HL-60/S4 treated with phorbol 12-myristate 13-acetate at 8.2 ng/mL for 4 days and 3 days (cell line): ENCODE measurements around the gene MS4A15.
"Not testable (repeated sequence)": the region's sequence is repeated elsewhere in the genome, so short reads cannot be mapped to it uniquely, and the experiment has no call there.

Source experiments
- in situ Hi-C: fragments of 300-500 bp; cut with MboI; formaldehyde crosslinking; loops from 2 replicates; pipeline ENCODE4 v1.15.0; 2022; ENCODE audit warnings: low sequenced_read_pairs

MS4A15 gene, protein sequence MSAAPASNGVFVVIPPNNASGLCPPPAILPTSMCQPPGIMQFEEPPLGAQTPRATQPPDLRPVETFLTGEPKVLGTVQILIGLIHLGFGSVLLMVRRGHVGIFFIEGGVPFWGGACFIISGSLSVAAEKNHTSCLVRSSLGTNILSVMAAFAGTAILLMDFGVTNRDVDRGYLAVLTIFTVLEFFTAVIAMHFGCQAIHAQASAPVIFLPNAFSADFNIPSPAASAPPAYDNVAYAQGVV

DNA sequence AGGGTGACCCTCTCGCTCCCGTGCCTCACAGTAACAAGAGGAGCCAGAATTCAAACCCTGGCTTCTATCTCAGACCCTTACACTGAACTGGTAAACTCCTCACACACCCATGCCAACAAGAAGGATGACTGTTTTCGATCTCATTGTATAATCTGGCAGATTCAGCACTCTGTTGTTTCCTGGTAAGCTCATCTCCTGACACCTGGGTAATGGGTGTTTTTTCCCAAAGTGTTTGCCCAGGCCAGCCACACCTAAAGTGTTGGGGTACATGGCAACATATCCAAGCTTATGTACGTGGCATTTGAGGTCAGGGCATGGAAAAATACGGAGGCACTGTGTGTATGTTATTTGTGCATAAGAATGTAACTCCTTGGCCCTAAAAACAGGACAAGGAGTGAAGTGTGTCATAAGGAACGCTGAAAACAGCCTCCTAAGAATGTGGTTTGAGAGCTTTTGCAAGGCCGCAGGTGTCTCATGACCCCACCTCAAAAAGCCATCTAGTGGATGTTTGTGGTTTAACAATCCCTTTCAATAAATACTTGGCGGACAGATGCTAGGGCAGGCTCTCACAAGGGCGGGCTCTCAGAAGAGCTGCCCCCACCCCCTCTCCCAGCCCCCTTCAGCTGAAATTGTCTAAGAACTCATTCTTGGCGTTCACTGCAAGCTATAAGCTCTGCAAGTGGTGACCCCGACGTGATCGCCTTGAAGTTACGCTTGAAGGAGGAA lies at the start of gene MS4A15:
Gene MS4A15 (plus strand): TSS at position 561 of the 726 bp plus-strand sequence. CDS start 6,867 bp downstream, outside the sequence.
- in situ Hi-C loops = no loop called here

DNA sequence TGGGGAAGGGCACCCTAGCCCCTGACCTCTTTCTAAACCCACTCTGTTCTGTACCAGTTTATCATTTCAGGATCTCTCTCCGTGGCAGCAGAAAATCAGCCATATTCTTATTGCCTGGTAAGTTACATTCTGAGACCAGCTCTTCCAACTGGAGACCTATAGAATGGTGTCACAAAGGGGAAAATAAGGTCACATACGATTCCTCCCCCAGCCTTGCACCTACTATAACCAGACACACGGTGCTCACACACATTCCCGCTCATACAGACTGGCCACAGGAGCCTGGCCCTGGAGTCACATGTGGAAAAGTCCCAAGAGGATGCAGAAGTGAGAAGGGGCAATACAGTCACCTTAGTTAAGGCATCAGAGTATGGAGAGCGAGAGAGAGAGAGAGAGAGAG lies 49.7 kb upstream of the MS4A15 start:
- in situ Hi-C loops = no loop called here

DNA sequence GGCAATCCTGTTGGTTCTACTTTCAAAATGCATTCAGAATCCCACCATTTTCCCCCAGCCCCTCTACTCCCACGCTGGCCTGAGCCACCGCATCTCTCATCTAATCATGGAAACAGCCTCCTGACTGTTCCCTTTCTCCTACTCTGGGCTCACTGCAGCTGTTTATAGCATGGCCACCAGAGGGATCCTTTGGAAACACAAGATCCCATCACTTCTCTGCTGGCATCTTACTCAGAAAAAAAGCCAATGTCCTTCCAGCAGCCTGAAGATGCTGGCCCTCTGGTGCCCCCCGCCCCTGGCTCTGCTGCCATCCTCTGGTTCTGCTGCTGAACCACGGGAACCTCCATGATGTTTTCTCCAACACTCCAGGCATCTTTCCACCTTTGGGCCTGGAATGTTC lies 46.2 kb upstream of the MS4A15 start:
- in situ Hi-C loops = no loop called here

DNA sequence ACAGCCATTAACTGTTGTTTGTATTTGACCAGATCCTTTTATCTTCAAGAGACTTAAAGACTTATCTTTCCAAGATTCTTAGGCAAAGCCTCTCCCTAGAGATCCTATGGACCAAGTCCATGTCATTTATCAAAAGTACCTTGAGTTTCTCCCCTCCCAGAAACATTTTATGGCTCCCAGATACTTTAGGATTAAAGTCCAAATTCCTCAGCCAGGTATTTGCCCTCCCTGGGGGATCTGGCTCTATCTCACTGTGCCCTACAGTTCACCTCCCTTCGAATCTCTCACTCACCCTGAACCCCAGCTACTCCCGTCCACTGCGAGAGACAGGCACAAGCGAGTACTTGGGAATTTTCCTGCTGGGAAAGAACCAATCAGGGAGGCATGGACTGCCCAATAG lies 45.4 kb upstream of the MS4A15 start:
- in situ Hi-C loops = no loop called here

DNA sequence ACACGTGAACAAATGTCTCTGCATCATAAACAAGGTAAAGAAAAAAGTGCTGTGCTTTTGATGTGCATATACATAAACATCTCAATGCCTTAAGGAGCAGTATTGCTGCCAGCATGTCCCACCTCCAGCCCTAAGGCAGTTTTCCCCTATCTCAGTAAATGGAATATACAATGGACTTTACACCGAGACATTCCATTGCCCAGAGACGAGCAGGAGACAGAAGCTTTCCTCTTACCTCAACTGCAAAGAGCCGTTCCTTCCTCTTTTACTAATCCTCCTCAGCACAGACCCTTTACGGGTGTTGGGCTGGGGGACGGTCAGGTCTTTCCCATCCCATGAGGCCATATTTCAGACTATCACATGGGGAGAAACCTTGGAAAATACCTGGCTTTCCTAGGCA lies 43.2 kb upstream of the MS4A15 start:
- in situ Hi-C loops = not testable (repeated sequence)

DNA sequence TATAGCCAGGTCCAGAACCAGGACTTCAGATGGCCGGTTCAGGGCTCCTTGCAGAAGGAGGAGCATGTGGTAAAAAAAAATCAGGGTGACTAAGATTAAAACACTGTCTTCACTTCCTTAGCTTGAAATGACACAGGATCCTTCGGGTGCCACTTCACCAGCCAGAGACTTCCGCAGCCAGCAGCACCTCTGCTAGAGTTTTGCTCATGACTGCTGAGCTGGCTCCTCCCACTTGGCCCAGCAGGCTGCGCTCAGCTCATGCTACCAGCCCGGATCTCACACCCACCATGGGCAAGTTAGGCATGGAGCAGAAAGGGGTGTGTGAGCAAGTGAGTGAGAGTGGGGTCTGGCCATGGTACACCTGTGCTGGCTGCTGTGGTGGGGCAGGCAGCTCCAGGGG lies 38.7 kb upstream of the MS4A15 start:
- in situ Hi-C loops = no loop called here

DNA sequence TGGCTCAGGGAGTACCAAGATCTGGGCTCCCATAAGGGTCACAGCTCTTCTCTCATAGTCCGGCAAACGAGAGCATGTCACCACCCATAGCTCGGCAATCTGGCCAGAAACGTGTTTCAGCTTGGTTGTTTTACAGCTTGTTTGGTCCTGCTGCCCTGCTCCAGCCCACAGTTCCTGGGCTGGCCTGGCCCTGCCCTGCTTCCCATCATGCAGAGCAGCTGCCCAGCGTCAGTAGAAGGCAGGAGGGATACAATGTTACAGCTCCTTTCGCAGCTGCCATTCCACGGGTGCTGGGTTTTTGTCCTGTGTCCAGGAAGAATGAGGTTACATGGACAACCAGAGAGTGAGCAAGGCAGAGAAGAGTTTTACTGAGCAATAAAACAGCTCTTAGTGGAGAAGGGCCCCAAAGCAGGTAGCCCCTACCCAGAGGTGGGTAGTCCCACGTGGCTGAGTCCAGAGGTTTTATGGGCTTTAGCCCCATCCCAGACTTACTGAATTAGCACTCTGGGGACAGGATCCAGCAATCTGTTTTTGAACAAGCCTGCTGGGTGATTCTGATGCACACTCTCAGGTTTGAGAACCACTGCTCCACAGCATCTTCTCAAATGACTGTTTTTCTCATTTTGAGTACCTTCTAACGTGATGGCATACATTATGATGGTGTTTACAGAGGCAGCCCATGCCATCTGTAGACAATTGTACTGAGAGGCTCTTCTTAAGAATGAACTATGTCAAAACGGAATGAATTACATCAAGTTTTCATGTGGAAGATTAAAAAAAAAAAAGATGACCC lies 37.9 kb upstream of the MS4A15 start:
- in situ Hi-C loops = no loop called here

DNA sequence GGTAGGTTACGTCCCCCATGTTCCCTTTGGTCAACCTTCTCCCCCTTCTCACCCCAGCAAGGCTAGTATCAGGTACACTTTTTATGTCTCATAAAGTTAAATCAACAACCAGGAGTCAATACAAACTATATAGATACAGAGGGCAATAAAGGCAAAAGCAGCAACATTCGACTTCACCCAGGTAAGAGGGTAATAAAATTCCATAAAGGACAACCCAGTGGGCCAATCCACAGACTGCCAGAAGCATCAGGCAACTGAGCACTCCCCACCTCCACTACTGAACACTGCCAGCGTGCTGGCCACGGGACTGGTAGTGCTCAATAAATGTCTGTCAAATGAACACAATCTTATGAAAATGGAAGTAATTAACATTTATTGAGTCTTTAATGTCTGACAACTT lies 37.3 kb upstream of the MS4A15 start:
- in situ Hi-C loops = no loop called here

DNA sequence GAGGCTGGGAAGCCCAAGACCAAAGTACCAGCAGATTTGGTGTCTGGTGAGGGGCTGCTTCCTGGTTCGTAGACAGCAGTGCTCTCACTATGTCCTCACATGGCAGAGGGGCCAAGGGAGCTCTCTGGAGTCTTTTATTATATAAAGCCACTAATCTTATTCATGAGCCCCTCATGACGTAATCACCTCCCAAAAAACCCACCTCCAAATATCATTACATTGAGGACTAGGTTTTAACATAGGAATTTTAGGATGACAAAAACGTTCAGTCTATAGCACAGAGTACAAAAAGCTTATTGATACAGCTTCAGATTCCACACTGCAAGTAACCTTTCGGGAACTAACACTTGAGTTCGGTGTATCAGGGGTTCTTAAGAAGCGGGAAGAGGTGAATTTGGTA lies 36.2 kb upstream of the MS4A15 start:
- in situ Hi-C loops = no loop called here

DNA sequence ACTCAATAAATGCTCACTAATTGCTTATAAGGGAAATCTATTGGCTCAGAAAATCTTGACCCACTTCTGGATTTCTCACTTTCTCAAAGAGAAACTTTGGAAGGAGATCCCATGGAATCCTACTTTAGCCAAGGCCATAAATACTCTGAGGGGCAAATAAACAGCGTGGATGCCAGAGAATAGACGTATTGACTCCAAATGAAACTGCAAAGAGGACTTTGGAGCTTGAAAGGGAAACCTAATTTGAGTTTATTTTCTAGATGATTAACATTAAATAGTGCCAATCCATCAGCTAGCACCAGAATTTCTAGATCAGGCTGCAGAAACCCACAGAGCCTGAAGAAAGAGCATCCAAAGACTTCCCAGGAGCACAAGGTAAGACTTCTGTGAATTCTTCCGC lies 32.2 kb upstream of the MS4A15 start, which contains the start of gene MS4A18:
Gene MS4A18 (plus strand): TSS at position 301 of the 400 bp plus-strand sequence.
- in situ Hi-C loops = no loop called here

DNA sequence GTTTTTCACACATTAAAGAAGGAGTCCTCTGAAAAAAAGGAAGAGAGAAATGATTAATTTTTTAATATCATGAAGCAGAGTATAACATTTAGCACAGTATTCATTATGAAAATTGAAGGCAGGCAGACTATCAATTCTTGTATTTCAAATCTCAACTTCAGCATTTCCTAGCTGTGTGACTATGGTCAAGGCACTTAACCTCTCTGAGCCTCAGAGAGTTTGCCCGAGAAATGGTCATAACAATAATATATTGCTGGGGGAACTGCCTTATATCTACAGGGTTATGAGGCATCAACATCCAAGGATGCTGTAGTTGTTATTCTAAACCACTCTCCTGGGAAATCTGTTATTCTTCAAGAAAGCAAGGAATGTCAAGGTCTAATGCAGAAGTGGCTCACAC lies 31.1 kb upstream of the MS4A15 start:
- in situ Hi-C loops = no loop called here

DNA sequence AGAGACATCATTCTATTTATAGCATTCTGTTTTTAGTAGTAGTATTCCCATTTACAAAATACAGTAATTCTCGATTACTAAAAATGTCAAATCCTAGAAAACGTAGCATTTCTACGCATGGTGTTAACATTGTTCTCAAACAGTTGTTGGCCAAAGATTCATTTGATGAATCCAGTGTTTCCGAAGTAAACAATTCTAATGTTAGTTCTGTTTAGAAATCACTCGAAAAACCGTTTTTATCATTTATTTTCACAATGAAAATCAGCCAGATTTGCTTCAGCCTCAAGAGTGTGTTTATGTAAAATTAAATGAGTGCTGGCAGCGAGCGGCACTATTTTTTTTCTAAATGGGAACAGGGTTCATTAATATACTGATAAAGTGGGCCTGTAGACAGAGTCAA lies 25.1 kb upstream of the MS4A15 start:
- in situ Hi-C loops = no loop called here

DNA sequence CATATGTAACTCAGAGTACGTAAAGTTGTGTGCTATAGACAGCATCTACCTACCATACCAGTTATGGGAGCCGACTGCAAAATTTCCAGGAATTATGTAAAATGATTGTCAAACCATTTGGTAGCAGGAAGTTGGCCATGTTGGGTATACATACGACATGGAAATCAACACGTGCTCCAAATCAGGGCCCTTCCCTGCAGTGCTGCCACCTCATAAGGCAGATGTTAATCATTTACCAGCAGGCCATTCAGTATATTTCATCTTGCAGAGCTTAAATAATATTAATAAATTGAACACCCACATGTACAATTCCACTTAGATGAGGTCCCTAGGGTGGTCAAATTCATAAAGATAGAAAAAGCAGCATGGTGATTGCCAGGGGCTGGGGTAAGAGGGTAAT lies 22.4 kb upstream of the MS4A15 start:
- in situ Hi-C loops = no loop called here

DNA sequence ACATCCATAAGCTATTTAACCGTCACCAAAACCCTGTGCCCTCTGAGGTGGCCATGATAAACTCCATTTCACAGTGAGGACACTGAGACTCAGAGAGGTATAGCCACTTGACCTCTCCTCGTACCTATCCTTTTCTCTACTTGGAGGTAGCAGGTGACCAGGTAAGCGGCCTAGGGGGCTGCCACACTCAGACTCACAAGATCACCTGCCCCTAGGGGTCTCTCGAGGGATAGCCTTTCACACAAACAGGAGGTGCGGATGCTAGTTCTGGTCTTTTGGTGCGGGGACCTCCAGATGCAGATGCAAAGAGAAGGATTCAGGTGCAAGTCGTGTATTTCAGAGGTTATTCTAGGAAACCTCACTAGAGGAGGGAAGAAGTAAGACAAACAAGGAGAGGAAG lies 17.6 kb upstream of the MS4A15 start:
- in situ Hi-C loops = no loop called here

DNA sequence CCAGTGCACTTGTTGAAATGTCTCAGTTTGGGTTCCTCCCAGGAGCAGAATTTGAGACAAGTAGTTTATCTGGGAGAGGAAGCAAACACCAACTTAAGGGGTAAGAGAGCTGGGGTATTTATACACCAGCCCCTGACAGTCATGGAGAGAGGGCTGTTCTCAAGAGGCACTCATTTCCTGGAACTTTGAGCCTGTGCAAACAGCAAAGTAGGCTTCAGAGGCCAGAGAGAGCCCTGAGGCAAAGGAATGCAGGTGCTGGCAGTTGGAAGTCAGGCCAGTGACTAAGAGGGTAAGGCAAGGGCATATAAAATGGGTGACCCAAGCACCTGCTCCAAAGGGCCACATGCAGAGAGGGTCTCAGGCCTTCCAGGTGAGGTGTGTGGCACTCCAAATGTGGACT lies 16.1 kb upstream of the MS4A15 start:
- in situ Hi-C loops = no loop called here

DNA sequence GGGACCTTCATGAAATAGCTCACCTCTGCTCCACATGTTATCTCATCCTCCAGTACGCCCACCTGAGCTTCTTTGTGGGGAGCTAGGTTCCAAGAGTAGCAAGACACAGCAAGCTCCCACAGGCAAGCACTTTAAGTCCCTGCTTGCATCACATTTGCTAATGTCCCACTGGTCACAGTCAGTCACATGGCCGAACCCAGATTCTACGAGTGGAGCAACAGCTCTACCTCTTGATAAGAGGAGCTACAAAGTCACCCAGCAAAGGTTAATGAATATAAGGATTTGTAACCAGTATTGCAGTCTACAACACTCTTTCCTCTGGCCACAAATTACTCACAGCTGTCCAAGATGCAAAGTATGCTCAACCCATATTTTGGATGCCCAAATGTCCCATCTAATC lies 15.2 kb upstream of the MS4A15 start:
- in situ Hi-C loops = no loop called here

DNA sequence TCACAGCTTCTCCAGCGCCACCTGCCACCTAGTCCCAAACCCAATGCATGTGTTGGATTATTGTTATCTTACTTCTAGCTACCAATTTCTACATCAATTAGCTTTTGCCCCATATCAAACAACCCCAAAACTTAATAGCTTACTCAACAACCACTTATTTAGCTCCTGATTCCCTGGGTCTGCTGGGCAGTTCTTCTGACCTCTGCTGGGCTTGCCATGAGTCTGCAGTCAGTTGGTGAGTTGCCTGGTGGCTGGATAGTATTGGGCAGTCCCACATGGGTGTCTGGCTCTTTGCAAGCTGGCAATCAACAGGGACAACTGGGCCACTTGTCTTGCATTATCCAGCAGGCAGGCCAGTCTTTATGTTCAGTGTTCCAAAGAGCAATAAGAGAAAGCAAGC lies 13.6 kb upstream of the MS4A15 start:
- in situ Hi-C loops = no loop called here

DNA sequence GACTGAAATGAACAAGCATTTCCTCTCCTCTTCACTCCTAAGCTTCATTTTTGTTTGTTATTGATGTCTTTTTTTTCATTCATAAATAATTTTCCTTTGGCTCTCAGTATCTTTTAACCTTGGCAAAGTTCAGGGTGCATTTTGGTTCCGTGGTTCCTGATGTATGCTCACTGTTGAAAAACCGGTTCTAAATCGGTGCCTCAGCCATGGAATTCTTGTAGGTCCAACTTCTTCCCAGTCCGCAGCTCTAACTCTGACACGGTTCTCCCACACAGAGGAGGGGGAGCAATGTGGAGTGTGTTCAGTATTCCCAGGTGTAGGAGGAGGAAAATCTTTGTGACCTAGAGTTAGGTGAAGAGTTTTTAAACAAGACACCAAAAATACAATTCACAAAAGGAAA lies 12.6 kb upstream of the MS4A15 start:
- in situ Hi-C loops = no loop called here

DNA sequence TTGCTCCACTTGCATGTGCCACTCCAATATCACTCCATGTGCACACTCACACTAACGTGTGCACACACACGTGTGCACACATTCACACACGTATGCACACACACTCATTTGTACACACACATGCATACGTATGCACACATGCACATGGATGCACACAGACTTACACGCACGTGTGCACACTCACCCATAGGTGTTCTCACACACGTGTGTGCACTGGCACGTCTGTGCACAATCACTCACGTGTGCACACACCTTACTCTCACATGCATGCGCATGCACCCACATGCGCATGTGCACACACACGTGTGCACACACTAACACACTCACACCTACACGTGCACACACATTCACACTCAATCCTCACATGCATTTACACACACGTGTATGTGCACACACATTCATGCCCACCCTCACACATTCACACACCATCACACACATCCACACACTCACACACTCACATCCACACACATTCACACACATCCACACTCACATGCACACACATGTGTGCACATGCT lies 9.3 kb upstream of the MS4A15 start:
- in situ Hi-C loops = no loop called here

DNA sequence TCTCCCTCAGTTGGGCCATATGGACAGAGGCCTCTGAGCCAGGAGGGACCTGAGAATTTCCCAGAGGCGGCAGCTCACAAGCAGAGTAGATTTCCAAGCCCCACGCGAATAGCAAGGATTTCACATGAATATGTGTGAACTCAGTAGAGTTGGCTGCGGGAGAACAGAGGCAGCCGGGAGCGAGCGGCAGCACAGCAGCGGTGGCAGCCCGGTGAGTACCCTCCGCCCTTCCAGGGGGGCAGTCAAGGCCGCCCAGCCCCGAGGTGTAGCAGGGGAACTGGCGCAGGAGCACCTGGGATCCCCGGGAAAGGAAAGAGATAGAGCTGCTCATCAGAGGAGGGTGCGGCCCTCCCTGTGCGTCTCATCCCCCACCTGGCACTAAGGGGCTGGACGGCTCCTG lies 8.4 kb upstream of the MS4A15 start:
- in situ Hi-C loops = no loop called here

DNA sequence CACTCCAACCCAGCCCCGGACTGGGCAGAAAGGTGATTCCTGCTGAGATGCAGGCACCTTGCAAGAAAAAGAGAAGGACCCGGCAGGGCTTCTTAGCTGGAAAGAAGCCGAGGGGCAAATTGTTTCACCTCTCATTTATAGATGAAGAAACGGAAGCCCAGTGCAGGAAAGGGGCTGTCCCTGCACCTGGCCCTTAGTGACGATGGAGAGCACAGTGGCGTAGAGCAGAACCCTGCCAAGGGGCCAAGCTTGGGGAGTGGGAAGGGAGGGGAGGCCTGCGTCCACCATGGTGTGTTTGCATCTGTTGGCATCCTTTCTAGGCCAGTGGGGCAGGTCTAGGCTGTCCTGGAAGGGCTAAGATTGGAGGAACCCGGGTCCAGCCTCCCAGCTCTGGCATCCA lies 7.8 kb upstream of the MS4A15 start:
- in situ Hi-C loops = no loop called here

DNA sequence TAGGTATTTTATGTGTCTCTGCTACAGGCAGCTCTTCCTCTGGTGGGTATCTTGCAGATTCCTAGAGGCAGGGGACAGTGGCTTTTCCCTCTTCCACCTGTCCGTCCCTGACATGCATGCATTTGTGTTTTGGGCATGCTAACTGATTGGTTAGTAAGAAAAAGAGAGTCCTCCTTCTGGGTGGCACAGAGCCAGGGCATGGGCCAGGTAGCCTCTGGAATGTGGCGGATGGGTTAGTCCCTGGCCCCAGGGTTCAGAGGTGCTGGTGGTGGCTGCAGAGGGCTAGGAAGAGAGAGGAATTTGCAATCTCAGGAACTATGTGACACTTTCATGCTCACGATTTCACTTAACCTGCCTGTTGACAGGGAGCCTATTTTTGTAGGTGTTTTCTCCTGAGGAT lies 5.8 kb upstream of the MS4A15 start:
- in situ Hi-C loops = no loop called here
